Astrocyte (in vitro differentiated cells and primary cell): ENCODE measurements around the gene NOLC1. TPM values are rescaled to one million over a fixed set of nuclear protein-coding genes. Genes with fewer than 3 reads are reported as not detected.
A peak's percentile ranks its signal among the peaks of the same experiment; 100 is the strongest.

Source experiments
- DNase-seq: peaks from one replicate; pipeline ENCODE4 v3.0.0-alpha.2; 2010; ENCODE audit warnings: low read depth
- FAIRE-seq: peaks from 2 replicates; lab custom pipeline; 2011; peaks lifted over from hg19 to GRCh38; lab: Jason Lieb, UNC
- H2AFZ ChIP-seq: 2 replicates; pipeline ENCODE4 v1.6.0; 2012; ENCODE audit warnings: low read depth, low read length, inconsistent platforms
- H3K27ac ChIP-seq: 2 replicates; pipeline ENCODE4 v1.5.1; 2011; ENCODE audit warnings: low read depth, low read length, inconsistent platforms
- H3K27me3 ChIP-seq: 2 replicates; pipeline ENCODE4 v1.6.0; 2011; ENCODE audit warnings: low read length, inconsistent platforms; ENCODE audit not compliant: insufficient read depth
- H3K36me3 ChIP-seq: 2 replicates; pipeline ENCODE4 v1.5.1; 2011; ENCODE audit warnings: low read length, inconsistent platforms; ENCODE audit not compliant: insufficient read depth
- H3K4me1 ChIP-seq: 2 replicates; pipeline ENCODE4 v1.5.1; 2011; ENCODE audit warnings: low read length, inconsistent platforms; ENCODE audit not compliant: insufficient read depth
- H3K4me2 ChIP-seq: 2 replicates; pipeline ENCODE4 v1.6.0; 2012; ENCODE audit warnings: low read length, inconsistent platforms
- H3K4me3 ChIP-seq: 2 replicates; pipeline ENCODE4 v1.5.1; 2011; ENCODE audit warnings: low read depth, mild to moderate bottlenecking, low read length, inconsistent platforms; ENCODE audit not compliant: insufficient read depth
- H3K79me2 ChIP-seq: 2 replicates; pipeline ENCODE4 v1.6.0; 2012; ENCODE audit warnings: mild to moderate bottlenecking, low read length, inconsistent platforms; ENCODE audit not compliant: insufficient read depth
- H3K9ac ChIP-seq: 2 replicates; pipeline ENCODE4 v1.6.0; 2012; ENCODE audit warnings: mild to moderate bottlenecking, low read length, inconsistent platforms
- H3K9me3 ChIP-seq: 2 replicates; pipeline ENCODE4 v1.5.1; 2012; ENCODE audit warnings: low read depth, mild to moderate bottlenecking, low read length, inconsistent platforms; ENCODE audit not compliant: insufficient read depth
- H4K20me1 ChIP-seq: 2 replicates; pipeline ENCODE4 v1.6.0; 2012; ENCODE audit warnings: low read length, inconsistent platforms; ENCODE audit not compliant: insufficient read depth
- H3K27ac Mint-ChIP-seq: one replicate; pipeline ENCODE4 v1.8.0; 2021; ENCODE audit warnings: mild to moderate bottlenecking, mixed read lengths; ENCODE audit not compliant: unreplicated experiment
- H3K27me3 Mint-ChIP-seq: one replicate; pipeline ENCODE4 v1.8.0; 2021; ENCODE audit warnings: low read depth, mixed read lengths; ENCODE audit not compliant: unreplicated experiment
- H3K36me3 Mint-ChIP-seq: one replicate; pipeline ENCODE4 v1.8.0; 2021; ENCODE audit warnings: low read depth, mixed read lengths; ENCODE audit not compliant: unreplicated experiment
- H3K4me1 Mint-ChIP-seq: one replicate; pipeline ENCODE4 v1.8.0; 2021; ENCODE audit warnings: low read depth, mixed read lengths; ENCODE audit not compliant: unreplicated experiment
- H3K4me3 Mint-ChIP-seq: one replicate; pipeline ENCODE4 v1.8.0; 2021; ENCODE audit warnings: mild to moderate bottlenecking, moderate library complexity, mixed read lengths; ENCODE audit not compliant: unreplicated experiment
- H3K9me3 Mint-ChIP-seq: one replicate; pipeline ENCODE4 v1.8.0; 2021; ENCODE audit warnings: mild to moderate bottlenecking, mixed read lengths; ENCODE audit not compliant: unreplicated experiment
- CTCF ChIP-seq: IDR thresholded peaks from 2 replicates; pipeline ENCODE4 v1.5.1; 2011; ENCODE audit warnings: low read depth, mild to moderate bottlenecking, inconsistent platforms, low read length, moderate library complexity; ENCODE audit not compliant: insufficient read depth
- EZH2 ChIP-seq: IDR thresholded peaks from 2 replicates; pipeline ENCODE4 v1.6.1; 2012; ENCODE audit warnings: mild to moderate bottlenecking, low read length, inconsistent platforms; ENCODE audit not compliant: insufficient read depth
- total RNA-seq: library from RNA; stranded (reverse); gene quantifications from 2 replicates; pipeline ENCODE4 v1.2.1, GENCODE V29; 2021

Gene NOLC1
- total RNA-seq, 1 donor from 2014 or later: 92.9 TPM

- H2AFZ ChIP-seq: no peak overlapping the region
- no peak overlapping the region for H3K27ac ChIP-seq
- no peak for FAIRE-seq
- no peaks in the 10 kb centered on the region for H3K9me3 ChIP-seq
- H3K27me3 ChIP-seq: no peaks in the 10 kb centered on the region
- H3K79me2 ChIP-seq: peaks cover 64% of the 10 kb centered on the region
- Mint-ChIP-seq H3K27ac (peak overlapping the region; percentile 58), H3K36me3 (peaks cover 31% of the 10 kb centered on the region), H3K9me3 (no peaks in the 10 kb centered on the region), H3K27me3 (no peaks in the 10 kb centered on the region), H3K4me1 (peaks cover 46% of the 10 kb centered on the region), H3K4me3 (peak overlapping the region; percentile 96)
- peak overlapping the region; percentile 64 for H3K4me3 ChIP-seq
- no peak for DNase-seq
- H3K9ac ChIP-seq: peak overlapping the region; percentile 88
- peaks cover 63% of the 10 kb centered on the region for H4K20me1 ChIP-seq
- peaks cover 29% of the 10 kb centered on the region for H3K36me3 ChIP-seq
- H3K4me1 ChIP-seq: peaks cover 33% of the 10 kb centered on the region
- peak overlapping the region; percentile 93 for H3K4me2 ChIP-seq
- TF ChIP-seq EZH2 (no peak), CTCF (no peak)
Measured at GRCh38 chr10:102112210-102112817, 39.9 kb upstream of the NOLC1 start.

- FAIRE-seq (no peak), DNase-seq (no peak)
- no peaks in the 10 kb centered on the region for H3K9me3 Mint-ChIP-seq
- H3K9me3 ChIP-seq: no peaks in the 10 kb centered on the region
- H3K4me1 ChIP-seq: peaks cover 43% of the 10 kb centered on the region
- peak overlapping the region; percentile 88 for H3K9ac ChIP-seq
- H3K79me2 ChIP-seq: peaks cover 74% of the 10 kb centered on the region
- H3K4me3 ChIP-seq: peak overlapping the region; percentile 64
- H4K20me1 ChIP-seq: peaks cover 65% of the 10 kb centered on the region
- peaks cover 53% of the 10 kb centered on the region for H3K4me1 Mint-ChIP-seq
- no peak for TF ChIP-seq CTCF
- TF ChIP-seq EZH2: no peak
- peaks cover 27% of the 10 kb centered on the region for H3K36me3 ChIP-seq
- H3K36me3 Mint-ChIP-seq: peaks cover 27% of the 10 kb centered on the region
- H2AFZ ChIP-seq: no peak overlapping the region
- peak overlapping the region; percentile 91 for H3K27ac Mint-ChIP-seq
- peak overlapping the region; percentile 54 for H3K27ac ChIP-seq
- H3K27me3 ChIP-seq: no peaks in the 10 kb centered on the region
- H3K27me3 Mint-ChIP-seq: no peaks in the 10 kb centered on the region
- H3K4me3 Mint-ChIP-seq: peak overlapping the region; percentile 96
- peak overlapping the region; percentile 93 for H3K4me2 ChIP-seq
Measured at GRCh38 chr10:102113261-102113955, 38.8 kb upstream of the NOLC1 start.
